ENCODE results near the gene DPYSL5.

DPYSL5 gene

DNA sequence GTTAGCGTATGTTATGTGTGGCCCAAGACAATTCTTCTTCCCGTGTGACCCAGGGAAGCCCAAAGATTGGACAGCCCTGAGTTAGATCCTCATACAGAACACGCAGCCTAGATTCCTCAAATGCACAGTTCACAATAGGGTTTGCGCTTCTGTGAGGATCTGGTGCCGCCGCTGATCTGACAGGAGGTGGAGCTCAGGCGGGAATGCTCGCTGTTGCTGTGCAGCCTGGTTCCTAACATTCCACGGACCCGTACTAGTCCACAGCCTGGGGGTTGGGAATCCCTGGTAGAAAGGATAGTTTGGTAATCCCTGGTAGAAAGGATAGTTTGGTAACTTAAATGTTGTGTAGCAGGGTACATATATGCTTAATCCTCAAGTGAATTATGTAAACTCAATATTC is 149.5 kb downstream of the DPYSL5 start:
- DNase-seq = no peak

DNA sequence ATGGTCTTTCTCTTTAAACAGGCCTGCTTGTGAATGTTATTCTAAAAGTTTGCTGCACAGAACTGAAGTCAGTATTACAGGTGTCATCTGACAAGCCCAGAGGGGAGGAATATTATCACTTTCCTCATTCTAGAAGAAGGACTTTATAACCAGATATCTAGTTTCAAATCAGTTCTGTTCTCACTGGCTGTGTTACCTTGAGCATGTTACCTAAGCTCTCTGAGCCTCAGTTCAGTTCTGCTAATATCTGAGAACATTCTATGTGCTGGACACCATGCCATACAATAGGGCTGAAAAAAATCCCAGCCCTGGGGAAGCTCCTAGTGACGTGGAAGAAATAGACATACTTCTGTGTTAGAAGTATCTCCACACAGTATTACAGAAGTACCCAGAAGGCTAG is 150.4 kb downstream of the DPYSL5 start:
- no peak for DNase-seq
